ENCODE results near the gene DRC7.

- no peak for TF ChIP-seq POLR2A (IDR thresholded peaks at IDR 0.05)
- no peak for TF ChIP-seq CTCF (IDR thresholded peaks at IDR 0.05)
Observed at GRCh38 chr16:57677622-57678369, 16.8 kb upstream of the DRC7 start.

All from breast epithelium (tissue), 3 donors.